Measurements from ENCODE around the gene KRTAP5-5.

Gene KRTAP5-5

GRCh38 chr11:1640076-1640946, 10.7 kb downstream of the KRTAP5-5 start:
- Histone ChIP-seq H2BK120ac (ENCODE audit: low read depth, low read length) (no peak overlapping the region), H3K4ac (ENCODE audit: low read length) (no peak overlapping the region), H3K23ac (ENCODE audit: low read depth, low read length, poor library complexity) (no peak overlapping the region), H2AFZ (ENCODE audit: low read length) (no peak overlapping the region), H3K36me3 (replicated peaks in 1 of 2; ENCODE audit: control insufficient read depth in 2 of 2, insufficient read depth in 2 of 2, low read length in 2 of 2) (no peaks in the 10 kb centered on the region), H4K8ac (ENCODE audit: low read depth, low read length) (no peak overlapping the region), H3K4me3 (ENCODE audit: low read length in 2 of 2) (no peak overlapping the region), H3K18ac (ENCODE audit: low read length) (peak overlapping the region; percentile 48), H3K4me1 (ENCODE audit: control insufficient read depth in 2 of 2, insufficient read depth in 1 of 2, low read depth in 1 of 2, low read length in 2 of 2) (no peaks in the 10 kb centered on the region), H2BK12ac (ENCODE audit: low read length) (no peak overlapping the region), H3K9me3 (replicated peaks in 1 of 2; ENCODE audit: control insufficient read depth in 2 of 2, insufficient read depth in 1 of 2, low read depth in 1 of 2, low read length in 2 of 2) (no peaks in the 10 kb centered on the region), H2BK15ac (ENCODE audit: low read length) (peak overlapping the region; percentile 58), H2BK5ac (ENCODE audit: low read length) (no peak overlapping the region), H4K91ac (ENCODE audit: low read depth, low read length, poor library complexity) (no peak overlapping the region), H3K4me2 (ENCODE audit: insufficient read depth, low read length, poor library complexity, severe bottlenecking) (no peak overlapping the region), H3K9ac (ENCODE audit: low read depth, low read length, poor library complexity) (no peak overlapping the region), H3K79me1 (ENCODE audit: low read depth, low read length) (no peaks in the 10 kb centered on the region), H3K27ac (replicated peaks; ENCODE audit: low read length) (no peak overlapping the region), H2AK5ac (ENCODE audit: low read depth, low read length) (no peak overlapping the region), H3K27me3 (ENCODE audit: control insufficient read depth in 3 of 3, insufficient read depth in 3 of 3, low read depth in 1 of 3, low read length in 3 of 3) (peaks cover 0 to 53% (median 0%) of the 10 kb centered on the region in 3 experiments), H3K14ac (ENCODE audit: low read length) (no peak overlapping the region)
- peak; percentile 48 for DNase-seq (ENCODE audit: low spot score)
- WGBS, 2 donors (ENCODE audit: extremely low coverage in 2 of 2, insufficient read length in 2 of 2, insufficient replicate concordance in 1 of 2), result no CpG with 5 or more reads among the region's 32 CpGs

GRCh38 chr11:1641096-1641495, 11.5 kb downstream of the KRTAP5-5 start:
- no peak overlapping the region for H3K4ac ChIP-seq (ENCODE audit: low read length)
- DNase-seq (ENCODE audit: low spot score), result no peak
- H3K36me3 ChIP-seq (replicated peaks in 1 of 2; ENCODE audit: control insufficient read depth in 2 of 2, insufficient read depth in 2 of 2, low read length in 2 of 2), result no peaks in the 10 kb centered on the region
- peak overlapping the region; percentile 38 for H3K18ac ChIP-seq (ENCODE audit: low read length)
- H3K27ac ChIP-seq (replicated peaks; ENCODE audit: low read length), result no peak overlapping the region
- H2AFZ ChIP-seq (ENCODE audit: low read length), result no peak overlapping the region
- WGBS, 2 donors (ENCODE audit: extremely low coverage in 2 of 2, insufficient read length in 2 of 2, insufficient replicate concordance in 1 of 2), result no CpG with 5 or more reads among the region's 15 CpGs
- no peak overlapping the region for H4K91ac ChIP-seq (ENCODE audit: low read depth, low read length, poor library complexity)
- no peak overlapping the region for H2BK5ac ChIP-seq (ENCODE audit: low read length)
- H2BK15ac ChIP-seq (ENCODE audit: low read length), result peak overlapping the region; percentile 85
- H3K14ac ChIP-seq (ENCODE audit: low read length), result no peak overlapping the region
- H3K9ac ChIP-seq (ENCODE audit: low read depth, low read length, poor library complexity), result no peak overlapping the region
- H4K8ac ChIP-seq (ENCODE audit: low read depth, low read length), result no peak overlapping the region
- H3K23ac ChIP-seq (ENCODE audit: low read depth, low read length, poor library complexity), result no peak overlapping the region
- no peaks in the 10 kb centered on the region for H3K9me3 ChIP-seq (replicated peaks in 1 of 2; ENCODE audit: control insufficient read depth in 2 of 2, insufficient read depth in 1 of 2, low read depth in 1 of 2, low read length in 2 of 2)
- H3K4me2 ChIP-seq (ENCODE audit: insufficient read depth, low read length, poor library complexity, severe bottlenecking), result no peak overlapping the region
- no peak overlapping the region for H3K4me3 ChIP-seq (ENCODE audit: low read length in 2 of 2)
- no peak overlapping the region for H2BK12ac ChIP-seq (ENCODE audit: low read length)
- H3K27me3 ChIP-seq (ENCODE audit: control insufficient read depth in 3 of 3, insufficient read depth in 3 of 3, low read depth in 1 of 3, low read length in 3 of 3), result peaks cover 0 to 54% (median 0%) of the 10 kb centered on the region in 3 experiments
- no peaks in the 10 kb centered on the region for H3K79me1 ChIP-seq (ENCODE audit: low read depth, low read length)
- peak overlapping the region; percentile 87 for H2BK120ac ChIP-seq (ENCODE audit: low read depth, low read length)
- H2AK5ac ChIP-seq (ENCODE audit: low read depth, low read length), result peak overlapping the region; percentile 90
- no peaks in the 10 kb centered on the region for H3K4me1 ChIP-seq (ENCODE audit: control insufficient read depth in 2 of 2, insufficient read depth in 1 of 2, low read depth in 1 of 2, low read length in 2 of 2)

- Histone ChIP-seq H3K4me2 (ENCODE audit: insufficient read depth, low read length, poor library complexity, severe bottlenecking) (no peak overlapping the region), H3K4me3 (ENCODE audit: low read length in 2 of 2) (no peak overlapping the region), H4K91ac (ENCODE audit: low read depth, low read length, poor library complexity) (no peak overlapping the region), H2BK15ac (ENCODE audit: low read length) (no peak overlapping the region), H3K4me1 (ENCODE audit: control insufficient read depth in 2 of 2, insufficient read depth in 1 of 2, low read depth in 1 of 2, low read length in 2 of 2) (no peaks in the 10 kb centered on the region), H3K18ac (ENCODE audit: low read length) (peak overlapping the region; percentile 48), H2BK12ac (ENCODE audit: low read length) (no peak overlapping the region), H2BK5ac (ENCODE audit: low read length) (peak overlapping the region; percentile 53), H3K23ac (ENCODE audit: low read depth, low read length, poor library complexity) (no peak overlapping the region), H2AFZ (ENCODE audit: low read length) (no peak overlapping the region), H3K27ac (replicated peaks; ENCODE audit: low read length) (no peak overlapping the region), H3K36me3 (replicated peaks in 1 of 2; ENCODE audit: control insufficient read depth in 2 of 2, insufficient read depth in 2 of 2, low read length in 2 of 2) (no peaks in the 10 kb centered on the region), H3K14ac (ENCODE audit: low read length) (no peak overlapping the region), H3K9me3 (replicated peaks in 1 of 2; ENCODE audit: control insufficient read depth in 2 of 2, insufficient read depth in 1 of 2, low read depth in 1 of 2, low read length in 2 of 2) (no peaks in the 10 kb centered on the region), H3K27me3 (ENCODE audit: control insufficient read depth in 3 of 3, insufficient read depth in 3 of 3, low read depth in 1 of 3, low read length in 3 of 3) (peaks cover 0 to 52% (median 0%) of the 10 kb centered on the region in 3 experiments), H3K9ac (ENCODE audit: low read depth, low read length, poor library complexity) (no peak overlapping the region), H3K4ac (ENCODE audit: low read length) (no peak overlapping the region), H3K79me1 (ENCODE audit: low read depth, low read length) (no peaks in the 10 kb centered on the region), H2AK5ac (ENCODE audit: low read depth, low read length) (peak overlapping the region; percentile 83), H2BK120ac (ENCODE audit: low read depth, low read length) (no peak overlapping the region), H4K8ac (ENCODE audit: low read depth, low read length) (no peak overlapping the region)
- WGBS, 2 donors (ENCODE audit: extremely low coverage in 2 of 2, insufficient read length in 2 of 2, insufficient replicate concordance in 1 of 2), result no CpG with 5 or more reads among the region's 29 CpGs
- DNase-seq (ENCODE audit: low spot score), result no peak
These were observed 12.9 kb downstream of the KRTAP5-5 start for GRCh38 chr11:1642288-1643145.
